Stimulated activated effector memory CD8-positive, alpha-beta T cell treated with anti-CD3 and anti-CD28 coated beads, Interleukin-12 subunit alpha, Interleukin-12 subunit beta, amount 100 ng/mL, for 72 hours (primary cell): ENCODE measurements around the gene BABAM2.
A peak's percentile ranks its signal among the peaks of the same experiment; 100 is the strongest.

Experiments used
- ATAC-seq: fragments of 150-1000 bp; cut with Tn5 transposase; 2 replicates; pipeline ENCODE4 v1.10.0; 2021
- DNase-seq, 2 donors: peaks; one replicate each; pipeline ENCODE4 v3.0.0; 2021 to 2022; ENCODE audit warnings: low spot score in 2 of 2
- H3K27ac Mint-ChIP-seq: one replicate; pipeline ENCODE4 v1.8.0; 2022; ENCODE audit warnings: mild to moderate bottlenecking, mixed read lengths
- H3K36me3 Mint-ChIP-seq: one replicate; pipeline ENCODE4 v1.8.0; 2022; ENCODE audit warnings: mild to moderate bottlenecking, mixed read lengths
- H3K4me1 Mint-ChIP-seq: one replicate; pipeline ENCODE4 v1.8.0; 2022; ENCODE audit warnings: mixed read lengths
- H3K4me3 Mint-ChIP-seq: one replicate; pipeline ENCODE4 v1.8.0; 2022; ENCODE audit warnings: mild to moderate bottlenecking, mixed read lengths
- H3K9me3 Mint-ChIP-seq: one replicate; pipeline ENCODE4 v1.8.0; 2022; ENCODE audit warnings: mixed read lengths

The BABAM2 gene

GRCh38 chr2:28357055-28357454 is 466.5 kb downstream of the BABAM2 start:
- H3K4me1 Mint-ChIP-seq, result peaks cover 70% of the 10 kb centered on the region
- no peak overlapping the region for H3K4me3 Mint-ChIP-seq
- peaks cover 14% of the 10 kb centered on the region for H3K36me3 Mint-ChIP-seq
- no peak for DNase-seq
- no peak for ATAC-seq
- H3K9me3 Mint-ChIP-seq, result no peaks in the 10 kb centered on the region
- peak overlapping the region; percentile 91 for H3K27ac Mint-ChIP-seq

- H3K4me1 Mint-ChIP-seq, result peaks cover 72% of the 10 kb centered on the region
- DNase-seq, result no peak
- H3K4me3 Mint-ChIP-seq, result peak overlapping the region; percentile 73
Observed at GRCh38 chr2:28357948-28358667, 467.6 kb downstream of the BABAM2 start.

GRCh38 chr2:28358668-28359201 is 468.2 kb downstream of the BABAM2 start:
- peaks cover 14% of the 10 kb centered on the region for H3K36me3 Mint-ChIP-seq
- peak overlapping the region; percentile 73 for H3K4me3 Mint-ChIP-seq
- H3K9me3 Mint-ChIP-seq, result no peaks in the 10 kb centered on the region
- ATAC-seq (peak; percentile 1), DNase-seq (peak in 1 of 2 donors; percentile 61)
- peaks cover 78% of the 10 kb centered on the region for H3K4me1 Mint-ChIP-seq
- peak overlapping the region; percentile 95 for H3K27ac Mint-ChIP-seq

More at GRCh38 chr2:28357948-28358667, 467.6 kb downstream of the BABAM2 start:
- ATAC-seq, result no peak
- H3K36me3 Mint-ChIP-seq, result peaks cover 14% of the 10 kb centered on the region
- H3K27ac Mint-ChIP-seq, result peak overlapping the region; percentile 95
- H3K9me3 Mint-ChIP-seq, result no peaks in the 10 kb centered on the region

- ATAC-seq, result peak; percentile 83
- peak; percentile 76 to 92 for DNase-seq
- peaks cover 14% of the 10 kb centered on the region for H3K36me3 Mint-ChIP-seq
- peak overlapping the region; percentile 73 for H3K4me3 Mint-ChIP-seq
- peaks cover 86% of the 10 kb centered on the region for H3K4me1 Mint-ChIP-seq
- no peaks in the 10 kb centered on the region for H3K9me3 Mint-ChIP-seq
- H3K27ac Mint-ChIP-seq, result peak overlapping the region; percentile 95
Observed at GRCh38 chr2:28359222-28360057, 468.9 kb downstream of the BABAM2 start.

GRCh38 chr2:28360058-28360717 is 469.7 kb downstream of the BABAM2 start:
- Mint-ChIP-seq H3K36me3 (peaks cover 14% of the 10 kb centered on the region), H3K27ac (peak overlapping the region; percentile 95), H3K4me3 (peak overlapping the region; percentile 73), H3K9me3 (no peaks in the 10 kb centered on the region), H3K4me1 (peaks cover 88% of the 10 kb centered on the region)
- DNase-seq, result no peak
- ATAC-seq, result no peak

GRCh38 chr2:28360718-28361293 is 470.3 kb downstream of the BABAM2 start:
- Mint-ChIP-seq H3K4me1 (peaks cover 88% of the 10 kb centered on the region), H3K36me3 (peaks cover 14% of the 10 kb centered on the region), H3K9me3 (no peaks in the 10 kb centered on the region), H3K27ac (peak overlapping the region; percentile 95), H3K4me3 (peak overlapping the region; percentile 73)
- DNase-seq (no peak), ATAC-seq (no peak)

- Mint-ChIP-seq H3K9me3 (no peaks in the 10 kb centered on the region), H3K27ac (peak overlapping the region; percentile 95), H3K36me3 (peaks cover 14% of the 10 kb centered on the region), H3K4me1 (peaks cover 88% of the 10 kb centered on the region), H3K4me3 (peak overlapping the region; percentile 73)
- ATAC-seq (no peak), DNase-seq (no peak)
Observed at GRCh38 chr2:28361991-28362710, 471.6 kb downstream of the BABAM2 start.

GRCh38 chr2:28362991-28363521 is 472.5 kb downstream of the BABAM2 start:
- Mint-ChIP-seq H3K4me1 (peaks cover 95% of the 10 kb centered on the region), H3K9me3 (no peaks in the 10 kb centered on the region), H3K36me3 (peaks cover 14% of the 10 kb centered on the region), H3K27ac (peak overlapping the region; percentile 92), H3K4me3 (peak overlapping the region; percentile 60)
- DNase-seq, result no peak
- no peak for ATAC-seq

GRCh38 chr2:28363686-28364280 is 473.3 kb downstream of the BABAM2 start:
- H3K36me3 Mint-ChIP-seq, result peaks cover 13% of the 10 kb centered on the region
- H3K4me1 Mint-ChIP-seq, result peaks cover 91% of the 10 kb centered on the region
- peak overlapping the region; percentile 92 for H3K27ac Mint-ChIP-seq
- no peaks in the 10 kb centered on the region for H3K9me3 Mint-ChIP-seq
- DNase-seq (no peak), ATAC-seq (peak; percentile 6)
- H3K4me3 Mint-ChIP-seq, result peak overlapping the region; percentile 60

GRCh38 chr2:28364610-28365009 is 474.1 kb downstream of the BABAM2 start:
- Mint-ChIP-seq H3K4me3 (peak overlapping the region; percentile 60), H3K9me3 (no peaks in the 10 kb centered on the region), H3K4me1 (peaks cover 88% of the 10 kb centered on the region), H3K27ac (peak overlapping the region; percentile 92), H3K36me3 (peaks cover 5% of the 10 kb centered on the region)
- DNase-seq (no peak), ATAC-seq (no peak)

- Mint-ChIP-seq H3K36me3 (peaks cover 5% of the 10 kb centered on the region), H3K4me3 (peak overlapping the region; percentile 60), H3K4me1 (peaks cover 83% of the 10 kb centered on the region), H3K27ac (peak overlapping the region; percentile 92), H3K9me3 (no peaks in the 10 kb centered on the region)
- DNase-seq (no peak), ATAC-seq (no peak)
Observed at GRCh38 chr2:28365158-28365557, 474.6 kb downstream of the BABAM2 start.

- Mint-ChIP-seq H3K9me3 (no peaks in the 10 kb centered on the region), H3K4me1 (peaks cover 80% of the 10 kb centered on the region), H3K4me3 (peak overlapping the region; percentile 60), H3K27ac (peak overlapping the region; percentile 91), H3K36me3 (no peaks in the 10 kb centered on the region)
- DNase-seq (no peak), ATAC-seq (peak; percentile 73)
Observed at GRCh38 chr2:28366149-28366495, 475.6 kb downstream of the BABAM2 start.

GRCh38 chr2:28366496-28367282 is 476.2 kb downstream of the BABAM2 start:
- H3K4me1 Mint-ChIP-seq, result peaks cover 74% of the 10 kb centered on the region
- H3K36me3 Mint-ChIP-seq, result no peaks in the 10 kb centered on the region
- DNase-seq (peak; percentile 22 to 67), ATAC-seq (peak; percentile 85)
- H3K27ac Mint-ChIP-seq, result peak overlapping the region; percentile 91
- H3K9me3 Mint-ChIP-seq, result no peaks in the 10 kb centered on the region
- peak overlapping the region; percentile 60 for H3K4me3 Mint-ChIP-seq
